GM19328 (cell line): Measurements from ENCODE around the gene LEO1.

ENCODE experiments used
- ATAC-seq: cut with Tn5 transposase; IDR thresholded peaks from one replicate; pipeline ENCODE4 v1.9.1; 2021; ENCODE audit warnings: mild to moderate bottlenecking, moderate library complexity; ENCODE audit not compliant: unreplicated experiment

LEO1 gene

DNA sequence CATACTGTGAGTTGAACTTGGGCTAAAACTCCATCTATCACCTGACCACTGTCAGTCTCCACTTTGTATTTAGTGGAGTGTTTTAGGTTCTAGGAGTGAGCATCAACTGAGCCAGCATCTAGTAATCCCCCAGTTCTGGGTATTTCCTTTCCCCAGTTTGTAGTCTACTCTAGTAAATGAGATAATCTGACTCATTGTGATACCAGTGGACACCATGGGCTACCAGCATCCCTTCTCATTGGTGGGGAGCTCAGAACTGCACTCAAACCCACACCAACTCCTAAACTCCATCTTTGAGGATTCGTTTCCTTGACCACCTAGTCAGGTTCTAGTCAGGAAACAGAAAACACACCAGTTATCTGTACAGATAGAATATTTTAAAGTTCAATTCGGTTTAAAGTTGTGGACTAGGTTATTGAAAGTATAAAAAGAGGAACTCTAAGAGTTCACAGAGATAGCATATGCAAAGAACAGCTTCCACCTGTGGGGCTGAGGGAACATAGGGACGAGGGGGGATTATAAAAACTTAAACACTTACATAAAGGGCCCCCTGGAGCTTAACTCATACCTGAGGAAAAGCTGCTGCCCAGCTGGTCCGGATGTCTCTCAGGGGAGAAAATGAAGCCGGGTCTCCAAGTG lies 36.0 kb downstream of the LEO1 start:
- ATAC-seq, result peak; percentile 81

GRCh38 chr15:51932161-51932560 lies 39.4 kb downstream of the LEO1 start:
- ATAC-seq, result no peak

GRCh38 chr15:51931638-51932037 lies 39.9 kb downstream of the LEO1 start:
- no peak for ATAC-seq

GRCh38 chr15:51931016-51931415 lies 40.6 kb downstream of the LEO1 start:
- no peak for ATAC-seq

GRCh38 chr15:51926809-51927208 lies 44.8 kb downstream of the LEO1 start:
- ATAC-seq, result no peak

GRCh38 chr15:51924156-51925068 lies 47.2 kb downstream of the LEO1 start:
- ATAC-seq, result no peak

- no peak for ATAC-seq
Observed at GRCh38 chr15:51917493-51917892, 54.1 kb downstream of the LEO1 start.

DNA sequence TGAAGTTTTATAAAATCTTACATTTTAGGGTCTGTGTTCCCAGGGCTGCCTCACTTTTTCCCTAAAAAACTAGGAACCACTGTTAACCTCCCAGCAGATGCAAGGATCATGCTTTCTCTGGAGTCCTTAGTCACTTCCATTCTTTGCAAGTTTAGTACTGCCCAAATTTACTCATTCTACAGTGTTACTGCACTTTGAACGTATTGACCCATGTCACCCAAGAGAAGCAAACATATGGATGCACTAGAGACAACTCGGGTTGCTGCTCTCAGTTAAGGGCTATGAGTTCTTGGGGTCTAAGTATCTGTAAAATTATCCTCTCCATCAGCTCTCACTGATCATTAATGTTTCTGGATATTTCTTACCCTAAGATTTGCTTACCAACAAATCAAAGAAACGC lies 59.0 kb downstream of the LEO1 start:
- no peak for ATAC-seq

DNA sequence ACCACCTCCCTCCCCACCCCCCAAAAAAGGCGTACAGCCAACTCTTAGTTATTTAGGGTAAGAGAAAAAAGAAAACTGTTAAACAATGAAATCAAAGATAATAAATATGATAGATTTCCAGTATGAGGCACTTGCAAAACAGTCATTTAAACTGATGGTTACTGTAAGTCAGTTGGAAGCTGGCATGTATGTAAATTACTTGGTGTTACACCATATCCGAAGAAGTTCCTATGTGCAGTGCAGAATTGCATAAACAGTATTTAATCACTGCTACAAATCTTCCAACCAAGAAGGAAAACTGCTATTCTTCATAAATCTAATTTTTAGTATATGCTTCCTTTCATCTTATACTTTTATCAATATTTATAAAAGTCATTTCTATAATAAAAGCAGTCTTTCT lies 62.0 kb downstream of the LEO1 start:
- ATAC-seq, result no peak

DNA sequence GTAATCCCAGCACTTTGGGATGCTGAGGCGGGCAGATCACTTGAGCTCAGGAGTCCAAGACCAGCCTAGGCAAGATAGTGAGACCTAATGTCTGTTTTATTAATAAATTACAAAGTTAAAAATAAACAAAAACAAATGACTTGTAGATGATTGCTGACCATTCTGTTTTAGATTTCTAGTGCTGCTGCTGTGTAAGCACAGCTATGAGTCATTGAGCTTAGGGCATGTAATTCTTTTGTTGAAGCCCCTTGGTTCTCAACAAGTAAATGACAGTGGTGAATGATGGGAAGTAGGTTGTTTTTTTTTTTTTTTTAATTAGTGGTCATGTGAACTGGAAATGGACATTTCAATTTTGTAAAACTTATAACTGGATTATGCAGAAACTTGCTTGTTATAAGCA lies 63.3 kb downstream of the LEO1 start:
- ATAC-seq, result no peak

GRCh38 chr15:51907136-51907862 lies 64.3 kb downstream of the LEO1 start:
- no peak for ATAC-seq

DNA sequence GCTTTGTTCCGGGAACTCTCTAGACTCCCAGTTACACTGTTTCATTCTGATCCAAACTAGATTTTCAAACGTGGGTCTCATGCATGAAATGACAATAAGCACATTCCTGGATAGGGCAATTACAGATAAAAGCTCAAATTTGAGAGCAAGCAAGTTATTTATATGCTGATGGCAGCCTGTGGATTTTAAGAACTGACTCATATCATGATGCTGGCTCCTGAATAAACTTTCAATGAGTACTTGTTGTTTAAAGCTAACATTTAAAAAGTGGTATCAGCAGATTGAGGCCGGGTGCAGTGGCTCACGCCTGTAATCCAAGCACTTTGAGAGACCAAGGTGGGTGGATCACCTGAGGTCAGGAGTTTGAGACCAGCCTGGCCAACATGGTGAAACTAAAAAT lies 66.6 kb downstream of the LEO1 start:
- ATAC-seq, result no peak

GRCh38 chr15:51904421-51904820 lies 67.2 kb downstream of the LEO1 start:
- no peak for ATAC-seq

DNA sequence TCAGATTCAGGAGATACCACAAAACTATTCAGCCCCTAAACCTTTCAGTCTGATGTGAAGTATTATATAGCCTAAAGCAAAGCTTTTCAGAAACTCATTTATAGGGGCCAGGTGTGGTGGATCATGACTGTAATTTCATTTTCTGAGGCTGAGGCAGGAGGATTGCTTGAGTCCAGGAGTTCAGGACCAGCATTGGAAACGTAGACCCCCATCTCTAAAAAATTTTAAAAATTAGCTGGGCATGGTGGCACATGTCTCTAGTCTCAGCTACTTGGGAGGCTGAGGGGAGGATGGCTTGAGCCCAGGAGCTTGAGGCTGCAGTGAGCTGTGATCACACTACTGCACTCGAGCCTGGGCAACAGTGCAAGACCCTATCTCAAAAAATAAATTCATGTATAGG lies 82.1 kb downstream of the LEO1 start:
- no peak for ATAC-seq

GRCh38 chr15:51888593-51889195 lies 82.9 kb downstream of the LEO1 start:
- no peak for ATAC-seq
